ENCODE measurements around the gene RNF112. TPM values are rescaled to one million over a fixed set of nuclear protein-coding genes. Genes with fewer than 3 reads are reported as not detected.

The RNF112 gene
- total RNA-seq, 1 experiment from 2014 or later: 0.81 TPM

DNA sequence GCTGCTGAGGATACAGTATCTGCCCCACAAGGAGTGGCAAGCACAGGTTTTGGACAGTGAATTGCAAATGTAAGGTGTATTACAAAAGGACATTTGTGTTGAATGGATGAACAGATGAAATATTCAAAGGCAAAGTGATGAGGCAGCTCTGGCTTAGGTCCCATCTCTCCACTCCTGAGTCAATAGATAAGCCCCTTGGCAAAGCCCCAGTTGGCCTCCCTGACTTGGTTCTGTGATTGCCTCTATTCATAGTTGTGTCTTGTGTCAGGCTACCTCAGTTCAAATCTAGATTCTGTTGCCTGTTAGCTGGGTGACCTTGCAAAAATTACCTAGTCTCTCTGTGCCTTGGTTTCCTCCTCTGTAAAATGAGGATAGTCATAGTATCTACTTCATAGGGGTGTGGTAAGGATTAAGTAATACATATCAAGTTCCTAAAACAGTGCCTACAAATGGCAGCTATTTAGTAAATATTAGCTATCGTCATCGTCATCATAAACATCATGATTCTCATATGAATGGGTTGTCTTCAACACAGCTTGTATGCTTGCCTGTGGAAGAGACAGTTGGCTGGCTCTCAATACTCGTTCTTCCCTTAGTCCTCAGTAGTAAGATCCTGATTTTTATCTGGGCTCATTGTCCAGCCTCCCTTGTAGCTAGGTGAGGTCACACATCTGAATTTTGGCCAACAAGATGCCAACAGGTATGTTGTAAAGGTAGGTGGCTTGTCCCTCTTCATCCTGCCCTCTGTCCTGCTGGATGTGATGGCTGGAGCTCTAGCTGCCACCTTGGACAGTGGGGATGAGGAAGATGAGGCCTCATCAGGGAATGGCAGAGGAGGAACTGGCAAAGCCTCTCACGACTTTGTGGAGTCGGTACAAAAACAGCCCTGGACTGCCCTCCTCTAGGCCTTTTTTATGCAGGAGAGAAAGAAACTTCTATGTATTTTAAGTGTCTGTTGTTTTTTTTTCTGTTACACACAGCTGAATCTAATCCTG is 21.9 kb upstream of the RNF112 start:
- Histone ChIP-seq H2AFZ (ENCODE audit: low read length) (no peak overlapping the region), H3K79me2 (ENCODE audit: insufficient read depth, low read length) (no peaks in the 10 kb centered on the region), H3K4ac (ENCODE audit: low read depth, low read length) (no peak overlapping the region), H2BK12ac (ENCODE audit: insufficient read length, low read depth, low read length) (no peak overlapping the region), H3K18ac (ENCODE audit: insufficient read length, low read depth, low read length) (no peak overlapping the region), H3K27ac (ENCODE audit: insufficient read length, low read depth, low read length) (no peak overlapping the region), H3K9ac (ENCODE audit: extremely low read depth, insufficient read length, low read length) (no peak overlapping the region), H4K20me1 (ENCODE audit: control insufficient read depth, insufficient read depth, insufficient read length) (no peaks in the 10 kb centered on the region), H3K14ac (ENCODE audit: insufficient read depth, low read length) (no peak overlapping the region), H4K91ac (ENCODE audit: insufficient read length, low read depth, low read length) (no peak overlapping the region), H3T11ph (ENCODE audit: low read length) (no peak overlapping the region), H2BK120ac (ENCODE audit: low read depth, low read length, poor library complexity, severe bottlenecking) (no peak overlapping the region), H3K4me2 (ENCODE audit: insufficient read depth, insufficient read length, low read length) (no peak overlapping the region), H3K79me1 (ENCODE audit: insufficient read depth, low read depth, low read length, poor library complexity, severe bottlenecking) (no peaks in the 10 kb centered on the region), H3K27me3 (ENCODE audit: insufficient read depth, low read length) (no peaks in the 10 kb centered on the region), H3K56ac (ENCODE audit: insufficient read length, low read depth, low read length) (no peak overlapping the region), H3K23ac (ENCODE audit: insufficient read length, low read depth, low read length) (no peak overlapping the region), H2AK5ac (ENCODE audit: insufficient read length, low read length) (no peak overlapping the region), H3K23me2 (ENCODE audit: insufficient read length, low read depth, low read length, poor library complexity, severe bottlenecking) (no peaks in the 10 kb centered on the region), H2BK5ac (ENCODE audit: insufficient read length, low read length) (peak overlapping the region; percentile 73), H3K4me1 (ENCODE audit: insufficient read depth, low read length) (peaks cover 7% of the 10 kb centered on the region; the same call in 1 of the 2 replicates), H2BK15ac (ENCODE audit: low read depth, low read length) (no peak overlapping the region), H4K5ac (ENCODE audit: insufficient read length, low read depth, low read length) (no peak overlapping the region), H3K9me3 (ENCODE audit: control insufficient read depth, low read depth, low read length) (no peaks in the 10 kb centered on the region), H4K8ac (replicated peaks; ENCODE audit: insufficient read length, low read depth, low read length) (no peak overlapping the region), H2BK20ac (ENCODE audit: low read depth, low read length, poor library complexity, severe bottlenecking) (no peak overlapping the region)
- H3K27me3 Mint-ChIP-seq (ENCODE audit: low read depth): no peaks in the 10 kb centered on the region
- H3K9me3 Mint-ChIP-seq: peaks cover 0 to 2% of the 10 kb centered on the region in 2 experiments; a peak in 1 of 5 replicates
- H3K36me3 Mint-ChIP-seq (ENCODE audit: insufficient read depth in 1 of 3, low read depth in 3 of 3): peaks cover 8 to 14% (median 14%) of the 10 kb centered on the region in 3 experiments; a peak in 6 of 7 replicates
- H3K4me3 Mint-ChIP-seq: no peak overlapping the region
- peaks cover 57 to 68% of the 10 kb centered on the region in 2 experiments for H3K4me1 Mint-ChIP-seq
- no peak for DNase-seq
- no peak overlapping the region for H3K27ac Mint-ChIP-seq
- WGBS (ENCODE audit: extremely low coverage, insufficient read length, low lambda C conversion rate): no CpG with 5 or more reads among the region's 5 CpGs
- TF ChIP-seq, protein P1, sequence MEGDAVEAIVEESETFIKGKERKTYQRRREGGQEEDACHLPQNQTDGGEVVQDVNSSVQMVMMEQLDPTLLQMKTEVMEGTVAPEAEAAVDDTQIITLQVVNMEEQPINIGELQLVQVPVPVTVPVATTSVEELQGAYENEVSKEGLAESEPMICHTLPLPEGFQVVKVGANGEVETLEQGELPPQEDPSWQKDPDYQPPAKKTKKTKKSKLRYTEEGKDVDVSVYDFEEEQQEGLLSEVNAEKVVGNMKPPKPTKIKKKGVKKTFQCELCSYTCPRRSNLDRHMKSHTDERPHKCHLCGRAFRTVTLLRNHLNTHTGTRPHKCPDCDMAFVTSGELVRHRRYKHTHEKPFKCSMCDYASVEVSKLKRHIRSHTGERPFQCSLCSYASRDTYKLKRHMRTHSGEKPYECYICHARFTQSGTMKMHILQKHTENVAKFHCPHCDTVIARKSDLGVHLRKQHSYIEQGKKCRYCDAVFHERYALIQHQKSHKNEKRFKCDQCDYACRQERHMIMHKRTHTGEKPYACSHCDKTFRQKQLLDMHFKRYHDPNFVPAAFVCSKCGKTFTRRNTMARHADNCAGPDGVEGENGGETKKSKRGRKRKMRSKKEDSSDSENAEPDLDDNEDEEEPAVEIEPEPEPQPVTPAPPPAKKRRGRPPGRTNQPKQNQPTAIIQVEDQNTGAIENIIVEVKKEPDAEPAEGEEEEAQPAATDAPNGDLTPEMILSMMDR (conservative IDR thresholded peaks at IDR 0.05): no peak

Measured in H9 (cell line).